ENCODE data around the gene DNM2.

DNA sequence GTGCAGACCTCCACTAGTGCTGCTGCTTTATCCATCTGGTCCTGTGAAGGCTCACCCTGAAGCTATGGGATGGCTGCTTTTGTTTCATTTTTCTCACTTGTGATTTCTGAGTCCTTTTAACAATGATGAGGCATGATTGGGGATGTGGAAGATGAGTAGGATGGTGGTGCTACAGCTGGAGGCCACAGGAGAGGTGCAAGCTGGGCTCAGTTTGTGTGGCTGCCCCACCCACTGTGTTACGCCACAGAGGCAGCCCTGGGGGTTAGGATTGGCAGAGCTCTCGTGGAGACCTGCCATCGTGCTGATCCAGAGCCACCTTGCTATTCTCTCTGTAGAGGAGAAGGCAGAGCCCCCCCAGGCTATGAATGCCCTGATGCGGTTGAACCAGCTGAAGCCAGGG, 36.2 kb upstream of the DNM2 start:
- TF ChIP-seq, protein P1, sequence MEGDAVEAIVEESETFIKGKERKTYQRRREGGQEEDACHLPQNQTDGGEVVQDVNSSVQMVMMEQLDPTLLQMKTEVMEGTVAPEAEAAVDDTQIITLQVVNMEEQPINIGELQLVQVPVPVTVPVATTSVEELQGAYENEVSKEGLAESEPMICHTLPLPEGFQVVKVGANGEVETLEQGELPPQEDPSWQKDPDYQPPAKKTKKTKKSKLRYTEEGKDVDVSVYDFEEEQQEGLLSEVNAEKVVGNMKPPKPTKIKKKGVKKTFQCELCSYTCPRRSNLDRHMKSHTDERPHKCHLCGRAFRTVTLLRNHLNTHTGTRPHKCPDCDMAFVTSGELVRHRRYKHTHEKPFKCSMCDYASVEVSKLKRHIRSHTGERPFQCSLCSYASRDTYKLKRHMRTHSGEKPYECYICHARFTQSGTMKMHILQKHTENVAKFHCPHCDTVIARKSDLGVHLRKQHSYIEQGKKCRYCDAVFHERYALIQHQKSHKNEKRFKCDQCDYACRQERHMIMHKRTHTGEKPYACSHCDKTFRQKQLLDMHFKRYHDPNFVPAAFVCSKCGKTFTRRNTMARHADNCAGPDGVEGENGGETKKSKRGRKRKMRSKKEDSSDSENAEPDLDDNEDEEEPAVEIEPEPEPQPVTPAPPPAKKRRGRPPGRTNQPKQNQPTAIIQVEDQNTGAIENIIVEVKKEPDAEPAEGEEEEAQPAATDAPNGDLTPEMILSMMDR (IDR thresholded peaks at IDR 0.05): no peak
- TF ChIP-seq POLR2A (IDR thresholded peaks at IDR 0.05) (no peak), POLR2AphosphoS5 (IDR thresholded peaks at IDR 0.05) (no peak), EP300 (IDR thresholded peaks at IDR 0.05) (no peak)

All from suprapubic skin (tissue), 4 donors.